ENCODE measurements around the gene NCOA5. TPM values are rescaled to one million over a fixed set of nuclear protein-coding genes. Genes with fewer than 3 reads are reported as not detected.

The NCOA5 gene
- total RNA-seq, 1 donor from 2014 or later, result 7.9 TPM

GRCh38 chr20:46012921-46013320 lies 76.8 kb downstream of the NCOA5 start:
- FAIRE-seq (no peak), DNase-seq (ENCODE audit: low read depth) (no peak)
- Histone ChIP-seq H3K27me3 (ENCODE audit: control insufficient read depth, insufficient read depth, low read length) (peaks cover 29% of the 10 kb centered on the region), H3K4me3 (ENCODE audit: low read depth, low read length) (no peak overlapping the region), H3K36me3 (ENCODE audit: control insufficient read depth, insufficient read depth, low read length) (no peaks in the 10 kb centered on the region)
- no peak for TF ChIP-seq CTCF (IDR thresholded peaks at IDR 0.05; ENCODE audit: insufficient read depth, low read length, severe bottlenecking)

- Histone ChIP-seq H3K36me3 (ENCODE audit: control insufficient read depth, insufficient read depth, low read length) (no peaks in the 10 kb centered on the region), H3K27me3 (ENCODE audit: control insufficient read depth, insufficient read depth, low read length) (peaks cover 29% of the 10 kb centered on the region), H3K4me3 (ENCODE audit: low read depth, low read length) (no peak overlapping the region)
- peak; percentile 50 for TF ChIP-seq CTCF (IDR thresholded peaks at IDR 0.05; ENCODE audit: insufficient read depth, low read length, severe bottlenecking)
- DNase-seq (ENCODE audit: low read depth) (peak; percentile 50), FAIRE-seq (no peak)
Observed at GRCh38 chr20:46011631-46012482, 77.9 kb downstream of the NCOA5 start.

Other genes with a start within 250 kb of the NCOA5 start
- gene ACOT8, start 232.6 kb downstream of the NCOA5 start, total RNA-seq, result 31.1 and 37.9 TPM in 2 replicates
- 2.9 and 3.7 TPM in 2 replicates for gene ZSWIM3, start 232.3 kb downstream of the NCOA5 start, total RNA-seq
- 1.3 and 2.8 TPM in 2 replicates for gene ZSWIM1, start 208.7 kb downstream of the NCOA5 start, total RNA-seq
- 0.53 and 0.90 TPM in 2 replicates for gene SPATA25, start 202.3 kb downstream of the NCOA5 start, total RNA-seq
- gene NEURL2, start 198.8 kb downstream of the NCOA5 start, total RNA-seq, result 1.8 and 2.6 TPM in 2 replicates
- gene CTSA, start 198.6 kb downstream of the NCOA5 start, total RNA-seq, result 16.8 and 21.0 TPM in 2 replicates
- 26.9 and 37.4 TPM in 2 replicates for gene PLTP, start 177.8 kb downstream of the NCOA5 start, total RNA-seq
- 4.6 and 6.3 TPM in 2 replicates for gene PCIF1, start 155.3 kb downstream of the NCOA5 start, total RNA-seq
- 10.3 and 11.8 TPM in 2 replicates for gene ZNF335, start 117.8 kb downstream of the NCOA5 start, total RNA-seq
- gene MMP9, start 81.1 kb downstream of the NCOA5 start, total RNA-seq, result 0.26 and 6.0 TPM in 2 replicates
- not detected in 2 replicates for gene SLC12A5, start 60.7 kb downstream of the NCOA5 start, total RNA-seq
- gene CD40, start 28.4 kb upstream of the NCOA5 start, total RNA-seq, result 4.7 and 6.5 TPM in 2 replicates
- gene CDH22, start 218.5 kb upstream of the NCOA5 start, total RNA-seq, result not detected in 2 replicates

Measured in bronchial epithelial cell (primary cell).